ENCODE data around the gene ATAD5. TPM values are rescaled to one million over a fixed set of nuclear protein-coding genes. Genes with fewer than 3 reads are reported as not detected.

ATAD5 gene
- total RNA-seq, 1 donor from 2014 or later = 22.2 TPM

- intact Hi-C loops (cut with micrococcal nuclease) = loop anchor here (1.0 kb wide), 1 partner anchor 31 kb away; no protein-coding TSS in a partner anchor
Observed at GRCh38 chr17:30939051-30939689, 107.4 kb downstream of the ATAD5 start.

- intact Hi-C loops (cut with micrococcal nuclease) = no loop called here
Observed at GRCh38 chr17:30942308-30943079, 110.7 kb downstream of the ATAD5 start.

Other genes with a start within 250 kb of the ATAD5 start
- gene CRLF3, start 7.3 kb upstream of the ATAD5 start, total RNA-seq = 59.3 and 60.7 TPM in 2 replicates
- gene TEFM, start 74.3 kb downstream of the ATAD5 start, total RNA-seq = 13.7 and 20.7 TPM in 2 replicates
- 0.59 and 1.2 TPM in 2 replicates for gene ADAP2, start 90.0 kb downstream of the ATAD5 start, total RNA-seq
- 6.7 and 8.3 TPM in 2 replicates for gene RNF135, start 139.1 kb downstream of the ATAD5 start, total RNA-seq